DND-41 (cell line): ENCODE data around the gene ABI3BP.

Experiments used
- ATAC-seq: fragments of 200-7000 bp; cut with Tn5 transposase; 3 replicates; pipeline ENCODE4 v1.9.1; 2021; ENCODE audit warnings: low read depth; ENCODE audit not compliant: insufficient read depth
- DNase-seq: peaks from one replicate; pipeline ENCODE4 v3.0.0-alpha.2; 2020
- H2AFZ ChIP-seq: 2 replicates; pipeline ENCODE4 v1.6.0; 2012; ENCODE audit warnings: low read depth, low read length
- H3K27ac ChIP-seq: 2 replicates; pipeline ENCODE4 v1.5.1; 2012; ENCODE audit warnings: low read length, inconsistent platforms
- H3K27me3 ChIP-seq: fragments of 200-600 bp; sonication (generic); 2 replicates; pipeline ENCODE4 v1.6.0; 2012; ENCODE audit warnings: low read length, mild to moderate bottlenecking, inconsistent platforms; ENCODE audit not compliant: insufficient read depth, poor library complexity
- H3K36me3 ChIP-seq: 2 replicates; pipeline ENCODE4 v1.5.1; 2012; ENCODE audit warnings: low read length, inconsistent platforms; ENCODE audit not compliant: insufficient read depth
- H3K4me1 ChIP-seq: 2 replicates; pipeline ENCODE4 v1.5.1; 2012; ENCODE audit warnings: mild to moderate bottlenecking, low read length; ENCODE audit not compliant: insufficient read depth
- H3K4me2 ChIP-seq: 2 replicates; pipeline ENCODE4 v1.6.0; 2012; ENCODE audit warnings: mild to moderate bottlenecking, moderate library complexity, low read length, inconsistent platforms; ENCODE audit not compliant: insufficient read depth
- H3K4me3 ChIP-seq, 2 experiments: fragments of 200-600 bp in 1 of 2; shearing (Covaris generic) in 1 of 2; 2 replicates each; pipeline ENCODE4 v1.5.1; 2012 to 2016; ENCODE audit warnings: inconsistent platforms in 2 of 2, low read length in 2 of 2, mild to moderate bottlenecking in 2 of 2, low read depth in 1 of 2, moderate library complexity in 1 of 2
- H3K79me2 ChIP-seq: 2 replicates; pipeline ENCODE4 v1.6.0; 2012; ENCODE audit warnings: low read length, inconsistent platforms; ENCODE audit not compliant: insufficient read depth
- H3K9ac ChIP-seq: 2 replicates; pipeline ENCODE4 v1.6.0; 2012; ENCODE audit warnings: low read depth, mild to moderate bottlenecking, inconsistent platforms, low read length, moderate library complexity
- H3K9me3 ChIP-seq: 2 replicates; pipeline ENCODE4 v1.5.1; 2012; ENCODE audit warnings: low read length, moderate library complexity, mild to moderate bottlenecking, inconsistent platforms; ENCODE audit not compliant: insufficient read depth, severe bottlenecking
- H4K20me1 ChIP-seq: 2 replicates; pipeline ENCODE4 v1.6.0; 2012; ENCODE audit warnings: low read length; ENCODE audit not compliant: insufficient read depth
- EZH2 ChIP-seq: IDR thresholded peaks from 3 replicates; pipeline ENCODE4 v1.6.1; 2012; ENCODE audit warnings: borderline replicate concordance, low read depth, mild to moderate bottlenecking, moderate library complexity, low read length, inconsistent platforms; ENCODE audit not compliant: severe bottlenecking
- TF ChIP-seq, protein P1 (sequence below): IDR thresholded peaks from 2 replicates; pipeline ENCODE4 v1.5.1; 2012; ENCODE audit warnings: borderline replicate concordance, low read length, moderate library complexity, mild to moderate bottlenecking; ENCODE audit not compliant: poor library complexity, severe bottlenecking; ENCODE audit errors: extremely low read depth

Gene ABI3BP

DNA sequence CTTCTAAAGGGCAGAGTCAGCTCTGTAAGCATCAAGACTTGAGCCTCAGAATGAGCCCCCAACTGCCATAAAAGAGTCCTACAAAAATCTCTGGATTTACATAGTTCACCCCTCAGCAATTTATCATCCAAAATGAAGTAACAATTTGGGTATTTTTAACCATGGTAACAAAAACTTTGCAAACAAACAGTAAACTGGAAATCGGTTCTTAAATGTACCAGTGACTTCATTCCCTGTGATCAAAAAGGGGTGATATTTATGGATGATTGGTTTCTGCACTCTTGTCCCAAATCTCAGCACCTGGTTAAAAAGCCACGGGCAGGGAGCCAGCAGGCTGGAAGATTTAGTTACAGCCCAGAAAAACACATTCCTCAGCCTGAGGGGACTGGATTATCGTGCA lies 210.3 kb downstream of the ABI3BP start:
- TF ChIP-seq, protein P1, sequence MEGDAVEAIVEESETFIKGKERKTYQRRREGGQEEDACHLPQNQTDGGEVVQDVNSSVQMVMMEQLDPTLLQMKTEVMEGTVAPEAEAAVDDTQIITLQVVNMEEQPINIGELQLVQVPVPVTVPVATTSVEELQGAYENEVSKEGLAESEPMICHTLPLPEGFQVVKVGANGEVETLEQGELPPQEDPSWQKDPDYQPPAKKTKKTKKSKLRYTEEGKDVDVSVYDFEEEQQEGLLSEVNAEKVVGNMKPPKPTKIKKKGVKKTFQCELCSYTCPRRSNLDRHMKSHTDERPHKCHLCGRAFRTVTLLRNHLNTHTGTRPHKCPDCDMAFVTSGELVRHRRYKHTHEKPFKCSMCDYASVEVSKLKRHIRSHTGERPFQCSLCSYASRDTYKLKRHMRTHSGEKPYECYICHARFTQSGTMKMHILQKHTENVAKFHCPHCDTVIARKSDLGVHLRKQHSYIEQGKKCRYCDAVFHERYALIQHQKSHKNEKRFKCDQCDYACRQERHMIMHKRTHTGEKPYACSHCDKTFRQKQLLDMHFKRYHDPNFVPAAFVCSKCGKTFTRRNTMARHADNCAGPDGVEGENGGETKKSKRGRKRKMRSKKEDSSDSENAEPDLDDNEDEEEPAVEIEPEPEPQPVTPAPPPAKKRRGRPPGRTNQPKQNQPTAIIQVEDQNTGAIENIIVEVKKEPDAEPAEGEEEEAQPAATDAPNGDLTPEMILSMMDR, result no peak
- Histone ChIP-seq H4K20me1 (no peaks in the 10 kb centered on the region), H3K4me2 (no peak overlapping the region), H3K27ac (no peak overlapping the region), H3K27me3 (no peaks in the 10 kb centered on the region), H3K4me1 (no peaks in the 10 kb centered on the region), H3K79me2 (no peaks in the 10 kb centered on the region), H3K4me3 (no peak overlapping the region), H2AFZ (no peak overlapping the region), H3K36me3 (no peaks in the 10 kb centered on the region), H3K9me3 (no peaks in the 10 kb centered on the region), H3K9ac (no peak overlapping the region)
- DNase-seq, result no peak
- ATAC-seq, result no peak

DNA sequence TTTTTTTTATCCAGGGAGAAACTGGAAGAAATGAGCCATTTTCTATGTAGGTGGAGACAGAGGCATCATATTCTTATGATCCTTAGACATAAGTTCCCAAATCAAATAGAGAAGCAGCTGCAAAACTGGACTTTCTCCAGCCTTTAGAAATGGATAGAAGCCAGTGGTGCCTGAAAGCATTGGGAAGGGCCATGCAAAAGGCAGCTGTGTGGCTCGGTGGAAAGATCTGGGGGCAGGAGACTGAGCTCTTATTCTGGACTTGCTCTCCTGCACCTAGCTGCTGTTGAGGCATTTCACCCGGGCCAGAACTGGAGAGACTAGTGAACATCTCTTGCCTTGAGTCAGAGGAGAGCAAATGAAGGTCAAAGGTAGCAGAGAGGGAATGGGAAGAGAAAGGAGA lies 210.9 kb downstream of the ABI3BP start:
- Histone ChIP-seq H3K27me3 (no peaks in the 10 kb centered on the region), H3K27ac (no peak overlapping the region), H3K36me3 (no peaks in the 10 kb centered on the region), H3K4me1 (no peaks in the 10 kb centered on the region), H3K4me3 (no peak overlapping the region), H3K9ac (no peak overlapping the region), H3K79me2 (no peaks in the 10 kb centered on the region), H2AFZ (no peak overlapping the region), H4K20me1 (no peaks in the 10 kb centered on the region), H3K4me2 (no peak overlapping the region), H3K9me3 (no peaks in the 10 kb centered on the region)
- ATAC-seq (no peak), DNase-seq (no peak)
- TF ChIP-seq, protein P1, result no peak
- TF ChIP-seq EZH2, result no peak

DNA sequence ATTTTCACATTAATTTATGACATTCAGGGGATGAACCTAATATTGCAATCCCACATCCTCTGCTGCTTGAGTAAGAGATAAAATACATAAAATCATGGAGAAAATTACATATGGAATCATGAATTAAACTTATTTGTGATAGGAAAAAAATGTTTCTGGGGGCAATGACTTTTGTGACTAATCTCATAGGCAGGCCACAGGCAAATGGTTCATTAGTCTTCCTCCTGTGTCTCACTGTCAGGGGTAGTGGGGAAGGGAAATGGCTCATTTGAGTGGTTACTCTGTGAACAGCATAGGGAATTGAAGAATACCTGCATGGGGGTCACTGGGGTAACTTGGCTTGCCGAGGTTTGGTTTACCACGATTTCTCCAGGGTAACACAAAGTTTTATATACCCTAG lies 211.9 kb downstream of the ABI3BP start:
- H4K20me1 ChIP-seq, result no peaks in the 10 kb centered on the region
- H3K4me1 ChIP-seq, result no peaks in the 10 kb centered on the region
- no peaks in the 10 kb centered on the region for H3K9me3 ChIP-seq
- DNase-seq (no peak), ATAC-seq (no peak)
- no peak overlapping the region for H3K4me3 ChIP-seq
- H3K36me3 ChIP-seq, result no peaks in the 10 kb centered on the region
- no peaks in the 10 kb centered on the region for H3K79me2 ChIP-seq
- no peak overlapping the region for H3K27ac ChIP-seq
- no peaks in the 10 kb centered on the region for H3K27me3 ChIP-seq
- no peak overlapping the region for H2AFZ ChIP-seq
- H3K9ac ChIP-seq, result no peak overlapping the region
- TF ChIP-seq, protein P1, result no peak
- TF ChIP-seq EZH2, result no peak
- H3K4me2 ChIP-seq, result no peak overlapping the region

GRCh38 chr3:100780071-100780622 lies 213.1 kb downstream of the ABI3BP start:
- Histone ChIP-seq H3K27ac (no peak overlapping the region), H3K4me3 (no peak overlapping the region), H2AFZ (no peak overlapping the region), H3K9ac (no peak overlapping the region), H4K20me1 (no peaks in the 10 kb centered on the region), H3K4me1 (no peaks in the 10 kb centered on the region), H3K4me2 (no peak overlapping the region), H3K9me3 (no peaks in the 10 kb centered on the region), H3K79me2 (no peaks in the 10 kb centered on the region), H3K36me3 (no peaks in the 10 kb centered on the region), H3K27me3 (no peaks in the 10 kb centered on the region)
- no peak for TF ChIP-seq EZH2
- TF ChIP-seq, protein P1, result no peak
- ATAC-seq (no peak), DNase-seq (no peak)
